ENCODE measurements around the gene TBC1D9B. TPM values are rescaled to one million over a fixed set of nuclear protein-coding genes. Genes with fewer than 3 reads are reported as not detected.
"Not testable (repeated sequence)": the region's sequence is repeated elsewhere in the genome, so short reads cannot be mapped to it uniquely, and the experiment has no call there.

Gene TBC1D9B
- total RNA-seq, 1 experiment from 2014 or later: 25.8 TPM

- DNase-seq (ENCODE audit: low read depth): no peak
Measured at GRCh38 chr5:179839328-179840256, 68.1 kb downstream of the TBC1D9B start.

- no peak for DNase-seq (ENCODE audit: low read depth)
Measured at GRCh38 chr5:179837076-179838011, 70.4 kb downstream of the TBC1D9B start.

GRCh38 chr5:179836225-179837019 lies 71.3 kb downstream of the TBC1D9B start:
- peak; percentile 57 for DNase-seq (ENCODE audit: low read depth)

GRCh38 chr5:179834871-179835270 lies 72.8 kb downstream of the TBC1D9B start:
- DNase-seq (ENCODE audit: low read depth): not testable (repeated sequence)

GRCh38 chr5:179834120-179834519 lies 73.6 kb downstream of the TBC1D9B start:
- DNase-seq (ENCODE audit: low read depth): no peak

GRCh38 chr5:179833709-179834070 lies 74.0 kb downstream of the TBC1D9B start:
- DNase-seq (ENCODE audit: low read depth): no peak

- no peak for DNase-seq (ENCODE audit: low read depth)
Measured at GRCh38 chr5:179833056-179833708, 74.5 kb downstream of the TBC1D9B start.

- no peak for DNase-seq (ENCODE audit: low read depth)
Measured at GRCh38 chr5:179832039-179832745, 75.5 kb downstream of the TBC1D9B start.

GRCh38 chr5:179830818-179831468 lies 76.8 kb downstream of the TBC1D9B start:
- DNase-seq (ENCODE audit: low read depth): no peak

- DNase-seq (ENCODE audit: low read depth): no peak
Measured at GRCh38 chr5:179829732-179830435, 77.8 kb downstream of the TBC1D9B start.

- DNase-seq (ENCODE audit: low read depth): no peak
Measured at GRCh38 chr5:179828756-179829421, 78.8 kb downstream of the TBC1D9B start.

- DNase-seq (ENCODE audit: low read depth): peak; percentile 70
Measured at GRCh38 chr5:179827680-179828079, 80.0 kb downstream of the TBC1D9B start.

GRCh38 chr5:179825655-179826182 lies 82.0 kb downstream of the TBC1D9B start:
- DNase-seq (ENCODE audit: low read depth): no peak

GRCh38 chr5:179824745-179825112 lies 83.0 kb downstream of the TBC1D9B start:
- no peak for DNase-seq (ENCODE audit: low read depth)

- no peak for DNase-seq (ENCODE audit: low read depth)
Measured at GRCh38 chr5:179823937-179824744, 83.6 kb downstream of the TBC1D9B start.

- DNase-seq (ENCODE audit: low read depth): no peak
Measured at GRCh38 chr5:179822444-179822990, 85.2 kb downstream of the TBC1D9B start.

- DNase-seq (ENCODE audit: low read depth): no peak
Measured at GRCh38 chr5:179822059-179822432, 85.7 kb downstream of the TBC1D9B start.
